Coronary artery (tissue), 2 donors: ENCODE results near the gene KCNH1.
"Not testable (repeated sequence)": the region's sequence is repeated elsewhere in the genome, so short reads cannot be mapped to it uniquely, and the experiment has no call there.

Source experiments
- DNase-seq: peaks from one replicate; pipeline ENCODE4 v3.0.0-alpha.2; 2017; ENCODE audit warnings: low spot score
- H3K27ac ChIP-seq, 2 donors: fragments of 200-600 bp; sonication (generic); one replicate each; pipeline ENCODE4 v1.5.1; 2016 to 2019
- H3K4me3 ChIP-seq: fragments of 200-600 bp; sonication (generic); 2 replicates; pipeline ENCODE4 v1.5.1; 2016; ENCODE audit warnings: mild to moderate bottlenecking, moderate library complexity
- TF ChIP-seq, protein P1 (sequence below): fragments of 200-600 bp; sonication (generic); IDR thresholded peaks from one replicate; pipeline ENCODE4 v1.5.1; 2019; ENCODE audit warnings: antibody characterized with exemption

Gene KCNH1

DNA sequence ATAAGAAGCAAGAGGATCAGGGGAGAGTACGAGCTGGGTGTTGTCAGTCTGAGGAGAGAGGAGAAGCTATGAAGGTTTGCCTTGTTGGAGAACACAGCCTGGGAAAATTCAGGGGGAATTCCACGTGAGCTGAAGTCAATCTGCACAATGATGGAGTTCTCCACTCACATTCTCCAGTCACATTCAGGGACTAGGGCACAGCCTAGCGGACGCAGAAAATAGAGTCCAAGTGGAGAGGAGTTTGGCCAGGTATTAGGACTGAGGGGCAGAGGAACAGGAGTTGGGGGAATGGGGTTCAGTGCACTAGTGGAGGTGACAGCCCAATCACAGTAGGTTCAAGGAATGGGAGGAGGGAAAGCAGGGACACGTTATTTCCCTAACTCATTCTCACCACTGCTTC is 124.0 kb downstream of the KCNH1 start:
- TF ChIP-seq, protein P1, sequence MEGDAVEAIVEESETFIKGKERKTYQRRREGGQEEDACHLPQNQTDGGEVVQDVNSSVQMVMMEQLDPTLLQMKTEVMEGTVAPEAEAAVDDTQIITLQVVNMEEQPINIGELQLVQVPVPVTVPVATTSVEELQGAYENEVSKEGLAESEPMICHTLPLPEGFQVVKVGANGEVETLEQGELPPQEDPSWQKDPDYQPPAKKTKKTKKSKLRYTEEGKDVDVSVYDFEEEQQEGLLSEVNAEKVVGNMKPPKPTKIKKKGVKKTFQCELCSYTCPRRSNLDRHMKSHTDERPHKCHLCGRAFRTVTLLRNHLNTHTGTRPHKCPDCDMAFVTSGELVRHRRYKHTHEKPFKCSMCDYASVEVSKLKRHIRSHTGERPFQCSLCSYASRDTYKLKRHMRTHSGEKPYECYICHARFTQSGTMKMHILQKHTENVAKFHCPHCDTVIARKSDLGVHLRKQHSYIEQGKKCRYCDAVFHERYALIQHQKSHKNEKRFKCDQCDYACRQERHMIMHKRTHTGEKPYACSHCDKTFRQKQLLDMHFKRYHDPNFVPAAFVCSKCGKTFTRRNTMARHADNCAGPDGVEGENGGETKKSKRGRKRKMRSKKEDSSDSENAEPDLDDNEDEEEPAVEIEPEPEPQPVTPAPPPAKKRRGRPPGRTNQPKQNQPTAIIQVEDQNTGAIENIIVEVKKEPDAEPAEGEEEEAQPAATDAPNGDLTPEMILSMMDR = no peak
- Histone ChIP-seq H3K4me3 (no peak overlapping the region), H3K27ac (no peak overlapping the region)
- no peak for DNase-seq

DNA sequence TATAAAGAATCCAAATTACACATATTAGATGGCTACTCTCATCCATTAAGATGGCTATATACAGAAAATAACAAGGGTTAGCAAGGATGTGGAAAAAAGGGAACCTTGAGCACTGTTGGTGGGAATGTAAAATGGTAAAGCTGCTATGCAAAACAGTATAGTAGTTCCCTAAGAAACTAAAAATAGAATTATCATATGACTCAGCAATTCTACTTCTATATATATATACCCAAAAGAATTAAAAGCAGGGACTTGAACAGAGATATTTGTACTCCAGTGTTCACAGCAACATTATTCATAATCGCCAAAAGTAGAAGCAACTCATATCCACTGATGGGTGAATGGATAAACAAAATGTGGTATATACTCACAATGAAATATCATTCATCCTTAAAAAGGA is 126.1 kb downstream of the KCNH1 start:
- TF ChIP-seq, protein P1 = no peak
- H3K4me3 ChIP-seq = no peak overlapping the region
- no peak overlapping the region for H3K27ac ChIP-seq
- DNase-seq = no peak

DNA sequence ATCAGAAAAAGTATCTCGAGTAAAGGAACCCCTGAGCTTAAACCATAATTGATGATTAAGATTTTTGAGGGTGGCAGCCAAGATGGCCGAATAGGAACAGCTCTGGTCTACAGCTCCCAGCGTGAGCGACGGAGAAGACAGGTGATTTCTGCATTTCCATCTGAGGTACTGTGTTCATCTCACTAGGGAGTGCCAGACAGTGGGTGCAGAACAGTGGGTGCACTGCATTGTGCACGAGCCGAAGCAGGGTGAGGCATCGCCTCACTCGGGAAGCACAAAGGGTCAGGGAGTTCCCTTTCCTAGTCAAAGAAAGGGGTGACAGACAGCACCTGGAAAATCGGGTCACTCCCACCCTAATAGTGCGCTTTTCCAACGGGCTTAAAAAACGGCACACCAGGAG is 138.0 kb downstream of the KCNH1 start:
- not testable (repeated sequence) for DNase-seq

DNA sequence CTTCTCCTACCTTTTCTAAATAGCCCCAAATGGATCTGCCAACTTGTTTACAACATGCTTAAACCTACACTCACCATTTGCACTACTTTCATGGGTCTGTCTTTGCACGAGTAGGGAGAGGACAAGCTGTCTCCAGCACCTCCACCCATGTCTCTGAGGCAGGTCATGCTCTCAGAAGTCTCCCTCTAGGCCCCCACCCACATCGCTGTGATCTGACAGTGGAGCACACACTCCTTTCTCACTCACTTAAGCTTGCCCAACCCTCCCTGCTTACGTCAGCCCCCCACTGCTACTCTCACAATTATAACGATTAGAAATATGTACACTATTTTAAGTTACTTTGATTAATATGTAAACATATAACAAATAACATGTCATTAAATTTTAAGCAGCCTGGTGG is 141.1 kb downstream of the KCNH1 start:
- TF ChIP-seq, protein P1 = no peak
- DNase-seq = no peak
- no peak overlapping the region for H3K27ac ChIP-seq
- H3K4me3 ChIP-seq = no peak overlapping the region

More for the DNA sequence above, 138.0 kb downstream of the KCNH1 start:
- H3K4me3 ChIP-seq, H3K27ac ChIP-seq: not testable (repeated sequence)

- TF ChIP-seq, protein P1 = no peak
- Histone ChIP-seq H3K4me3 (no peak overlapping the region), H3K27ac (no peak overlapping the region)
- DNase-seq = no peak
Measured at GRCh38 chr1:210989905-210990304, 144.0 kb downstream of the KCNH1 start.

DNA sequence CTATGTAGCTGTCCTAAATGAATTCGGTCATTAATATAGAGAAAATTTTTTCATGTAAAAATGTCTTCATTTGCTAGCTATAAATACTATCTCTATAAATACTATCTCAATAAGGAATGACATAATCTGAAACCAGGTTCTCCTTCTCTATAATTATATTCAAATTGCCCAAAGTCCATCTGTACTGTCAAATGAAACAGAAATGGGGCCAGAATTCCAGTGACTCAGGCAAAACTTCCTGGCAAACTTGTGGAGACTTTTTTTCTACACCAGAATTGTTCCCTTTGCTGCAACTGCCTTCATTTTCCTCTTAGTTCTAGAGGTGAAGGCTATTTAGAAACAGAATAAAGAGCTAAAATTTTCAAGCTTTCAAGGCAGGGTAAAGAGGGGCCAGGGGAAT is 152.5 kb downstream of the KCNH1 start:
- no peak overlapping the region for H3K27ac ChIP-seq
- H3K4me3 ChIP-seq = no peak overlapping the region
- DNase-seq = no peak
- TF ChIP-seq, protein P1 = no peak

GRCh38 chr1:210980082-210980481 is 153.9 kb downstream of the KCNH1 start:
- TF ChIP-seq, protein P1 = no peak
- no peak overlapping the region for H3K27ac ChIP-seq
- DNase-seq = no peak
- no peak overlapping the region for H3K4me3 ChIP-seq

- TF ChIP-seq, protein P1 = no peak
- no peak overlapping the region for H3K27ac ChIP-seq
- no peak for DNase-seq
- no peak overlapping the region for H3K4me3 ChIP-seq
Measured at GRCh38 chr1:210978974-210979354, 155.0 kb downstream of the KCNH1 start.
